ENCODE measurements around the gene METTL22. TPM values are rescaled to one million over a fixed set of nuclear protein-coding genes. Genes with fewer than 3 reads are reported as not detected.

Gene METTL22
- total and polyA plus RNA-seq, 10 of the 15 experiments (the other 5 are each of a cell fraction or from before 2014, with no cell fraction given), result 6.4 to 34.7 (median 18.8) TPM

- ChIA-PET RAD21 (ENCODE audit: unreplicated experiment) (no interaction called here), CTCF (no interaction called here), SMC1A (ENCODE audit: uncharacterized antibody, unreplicated experiment) (no interaction called here), POLR2A (no interaction called here)
- H3K27ac ChIP-seq (ENCODE audit: control insufficient read depth, insufficient read depth), result no peak overlapping the region
- H4K20me1 ChIP-seq (ENCODE audit: control insufficient read depth, insufficient read depth), result no peaks in the 10 kb centered on the region
- no TSS peak for BruUV-seq (replicated peaks)
- H3K9me3 ChIP-seq (replicated peaks; ENCODE audit: control insufficient read depth, insufficient read depth, low read length), result peaks cover 1% of the 10 kb centered on the region; the same call in 1 of the 3 replicates
- WGBS (ENCODE audit: insufficient coverage, insufficient replicate concordance, low lambda C conversion rate, missing lambda C conversion rate), result 30% methylated on average over 3 of the region's 3 CpGs
- no peak overlapping the region for H3K4me3 ChIP-seq
- no peak overlapping the region for H3K4me2 ChIP-seq (ENCODE audit: control insufficient read depth, insufficient read depth)
- no peak for ATAC-seq
- H3K79me2 ChIP-seq (ENCODE audit: control insufficient read depth, insufficient read depth, low read length), result no peaks in the 10 kb centered on the region
- no peak overlapping the region for H2AFZ ChIP-seq (ENCODE audit: control insufficient read depth, low read depth, low read length)
- peaks cover 6 to 11% of the 10 kb centered on the region in 2 experiments; a peak in 3 of 4 replicates for H3K27me3 ChIP-seq (replicated peaks in 1 of 2; ENCODE audit: control insufficient read depth in 2 of 2, insufficient read depth in 2 of 2, low read length in 1 of 2)
- TF ChIP-seq, protein P1, sequence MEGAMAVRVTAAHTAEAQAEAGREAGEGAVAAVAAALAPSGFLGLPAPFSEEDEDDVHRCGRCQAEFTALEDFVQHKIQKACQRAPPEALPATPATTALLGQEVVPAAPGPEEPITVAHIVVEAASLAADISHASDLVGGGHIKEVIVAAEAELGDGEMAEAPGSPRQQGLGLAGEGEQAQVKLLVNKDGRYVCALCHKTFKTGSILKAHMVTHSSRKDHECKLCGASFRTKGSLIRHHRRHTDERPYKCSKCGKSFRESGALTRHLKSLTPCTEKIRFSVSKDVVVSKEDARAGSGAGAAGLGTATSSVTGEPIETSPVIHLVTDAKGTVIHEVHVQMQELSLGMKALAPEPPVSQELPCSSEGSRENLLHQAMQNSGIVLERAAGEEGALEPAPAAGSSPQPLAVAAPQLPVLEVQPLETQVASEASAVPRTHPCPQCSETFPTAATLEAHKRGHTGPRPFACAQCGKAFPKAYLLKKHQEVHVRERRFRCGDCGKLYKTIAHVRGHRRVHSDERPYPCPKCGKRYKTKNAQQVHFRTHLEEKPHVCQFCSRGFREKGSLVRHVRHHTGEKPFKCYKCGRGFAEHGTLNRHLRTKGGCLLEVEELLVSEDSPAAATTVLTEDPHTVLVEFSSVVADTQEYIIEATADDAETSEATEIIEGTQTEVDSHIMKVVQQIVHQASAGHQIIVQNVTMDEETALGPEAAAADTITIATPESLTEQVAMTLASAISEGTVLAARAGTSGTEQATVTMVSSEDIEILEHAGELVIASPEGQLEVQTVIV (IDR thresholded peaks at IDR 0.05; ENCODE audit: borderline replicate concordance, partially characterized antibody), result peak; percentile 16
- TF ChIP-seq CHD4 (IDR thresholded peaks at IDR 0.05), result no peak
- FAIRE-seq, result no peak
- intact Hi-C loops (cut with micrococcal nuclease; ENCODE audit: unreplicated experiment) (no loop called here), in situ Hi-C loops (cut with MboI) (no loop called here)
- no peak for DNase-seq (ENCODE audit: low read depth, low spot score)
- no peak overlapping the region for H3K9ac ChIP-seq (ENCODE audit: control insufficient read depth, insufficient read depth, low read length)
- H3K36me3 ChIP-seq (ENCODE audit: control insufficient read depth in 2 of 2, insufficient read depth in 2 of 2, low read length in 1 of 2), result no peaks in the 10 kb centered on the region
- no peaks in the 10 kb centered on the region for H3K4me1 ChIP-seq (ENCODE audit: control insufficient read depth, insufficient read depth, low read length)
Observed at GRCh38 chr16:8590811-8591210, 30.7 kb upstream of the METTL22 start.

DNA sequence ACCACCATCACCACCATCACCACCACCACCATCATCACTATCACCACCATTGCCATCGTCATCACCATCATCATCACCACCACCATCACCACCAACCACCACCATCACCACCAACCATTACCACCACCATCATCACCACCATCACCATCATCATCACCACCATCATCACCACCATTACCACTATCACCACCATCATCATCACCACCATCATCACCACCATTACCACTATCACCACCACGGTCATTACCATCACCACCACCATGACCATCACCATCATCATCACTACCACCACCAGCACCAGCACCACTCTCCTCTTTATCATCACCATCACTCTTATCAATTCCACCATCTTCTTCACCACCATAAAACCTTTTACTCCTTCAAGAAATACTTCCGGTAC lies 30.0 kb upstream of the METTL22 start:
- Histone ChIP-seq H3K36me3 (ENCODE audit: control insufficient read depth in 2 of 2, insufficient read depth in 2 of 2, low read length in 1 of 2) (no peaks in the 10 kb centered on the region), H3K9me3 (replicated peaks; ENCODE audit: control insufficient read depth, insufficient read depth, low read length) (no peaks in the 10 kb centered on the region; the same call in 2 of the 3 replicates), H3K4me2 (ENCODE audit: control insufficient read depth, insufficient read depth) (no peak overlapping the region), H4K20me1 (ENCODE audit: control insufficient read depth, insufficient read depth) (no peaks in the 10 kb centered on the region), H3K79me2 (ENCODE audit: control insufficient read depth, insufficient read depth, low read length) (no peaks in the 10 kb centered on the region), H3K27me3 (replicated peaks in 1 of 2; ENCODE audit: control insufficient read depth in 2 of 2, insufficient read depth in 2 of 2, low read length in 1 of 2) (peaks cover 6 to 11% of the 10 kb centered on the region in 2 experiments; a peak in 3 of 4 replicates), H2AFZ (ENCODE audit: control insufficient read depth, low read depth, low read length) (no peak overlapping the region), H3K9ac (ENCODE audit: control insufficient read depth, insufficient read depth, low read length) (no peak overlapping the region), H3K4me1 (ENCODE audit: control insufficient read depth, insufficient read depth, low read length) (no peaks in the 10 kb centered on the region), H3K4me3 (no peak overlapping the region), H3K27ac (ENCODE audit: control insufficient read depth, insufficient read depth) (no peak overlapping the region)
- DNase-seq (ENCODE audit: low read depth, low spot score) (no peak), ATAC-seq (no peak), FAIRE-seq (no peak)
- TF ChIP-seq RELB (IDR thresholded peaks at IDR 0.05; ENCODE audit: low read depth), result no peak
- TF ChIP-seq FOXM1 (IDR thresholded peaks at IDR 0.05; ENCODE audit: low read depth, low read length), result no peak
- in situ Hi-C loops (cut with MboI), result no loop called here
- no TSS peak for BruUV-seq (replicated peaks)
- intact Hi-C loops (cut with micrococcal nuclease; ENCODE audit: unreplicated experiment), result no loop called here
- POLR2A ChIA-PET, result no interaction called here
- RAD21 ChIA-PET (ENCODE audit: unreplicated experiment), result no interaction called here
- WGBS (ENCODE audit: insufficient coverage, insufficient replicate concordance, low lambda C conversion rate, missing lambda C conversion rate), result 72% methylated on average over 3 of the region's 3 CpGs
- SMC1A ChIA-PET (ENCODE audit: uncharacterized antibody, unreplicated experiment), result no interaction called here
- CTCF ChIA-PET, result no interaction called here

Data from GM12878 (cell line).